Measurements from ENCODE around the gene RAB1B.

The RAB1B gene

GRCh38 chr11:66285250-66285947, 17.0 kb downstream of the RAB1B start:
- no peak for DNase-seq

- no peak for DNase-seq
These were observed 18.3 kb downstream of the RAB1B start for GRCh38 chr11:66286699-66287098.

GRCh38 chr11:66287211-66287888, 18.9 kb downstream of the RAB1B start:
- no peak for DNase-seq

DNA sequence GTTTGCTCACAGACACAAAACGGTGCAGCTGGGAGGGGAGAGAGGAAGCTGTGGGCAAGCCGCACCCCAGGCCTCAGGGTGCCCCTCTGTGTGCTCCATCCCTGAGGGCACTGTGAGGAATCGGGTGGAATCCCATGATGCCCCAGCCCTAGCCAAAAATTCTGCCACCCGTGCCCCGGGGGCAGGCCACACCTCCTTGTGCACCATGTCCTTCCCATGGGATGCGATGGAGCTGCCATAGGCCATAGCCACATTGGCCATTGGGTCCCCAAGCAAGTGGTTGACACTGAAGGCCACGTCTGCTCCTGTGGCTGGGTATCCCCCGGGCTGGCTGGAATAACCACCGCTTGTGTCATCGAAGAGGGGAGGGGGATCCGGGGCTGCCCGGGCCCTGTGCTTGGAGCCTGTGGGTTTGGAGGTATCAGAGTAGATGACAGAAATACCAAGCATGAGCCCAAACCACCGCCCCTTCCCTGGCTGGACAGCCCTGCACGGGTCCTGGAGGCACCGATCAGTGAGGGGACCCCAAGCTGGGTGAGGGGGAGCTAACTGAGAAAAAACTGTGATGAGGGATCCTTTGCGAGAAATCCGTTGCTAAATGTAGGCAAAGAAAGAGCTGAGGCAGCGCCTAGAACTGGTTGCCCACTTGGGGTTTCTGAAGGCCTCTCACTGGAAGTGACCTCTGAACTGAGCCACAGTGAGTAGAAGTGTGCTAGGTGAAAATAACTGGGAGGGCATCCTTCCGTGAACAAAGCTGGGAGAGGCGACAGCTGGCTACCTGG, 19.6 kb downstream of the RAB1B start:
- no peak for DNase-seq

GRCh38 chr11:66288671-66289547, 20.5 kb downstream of the RAB1B start, which contains the start of gene YIF1A:
YIF1A (minus strand) TSS chr11:66289143; CDS start chr11:66288985, 158 bp downstream.
- peak; percentile 97 for DNase-seq

DNA sequence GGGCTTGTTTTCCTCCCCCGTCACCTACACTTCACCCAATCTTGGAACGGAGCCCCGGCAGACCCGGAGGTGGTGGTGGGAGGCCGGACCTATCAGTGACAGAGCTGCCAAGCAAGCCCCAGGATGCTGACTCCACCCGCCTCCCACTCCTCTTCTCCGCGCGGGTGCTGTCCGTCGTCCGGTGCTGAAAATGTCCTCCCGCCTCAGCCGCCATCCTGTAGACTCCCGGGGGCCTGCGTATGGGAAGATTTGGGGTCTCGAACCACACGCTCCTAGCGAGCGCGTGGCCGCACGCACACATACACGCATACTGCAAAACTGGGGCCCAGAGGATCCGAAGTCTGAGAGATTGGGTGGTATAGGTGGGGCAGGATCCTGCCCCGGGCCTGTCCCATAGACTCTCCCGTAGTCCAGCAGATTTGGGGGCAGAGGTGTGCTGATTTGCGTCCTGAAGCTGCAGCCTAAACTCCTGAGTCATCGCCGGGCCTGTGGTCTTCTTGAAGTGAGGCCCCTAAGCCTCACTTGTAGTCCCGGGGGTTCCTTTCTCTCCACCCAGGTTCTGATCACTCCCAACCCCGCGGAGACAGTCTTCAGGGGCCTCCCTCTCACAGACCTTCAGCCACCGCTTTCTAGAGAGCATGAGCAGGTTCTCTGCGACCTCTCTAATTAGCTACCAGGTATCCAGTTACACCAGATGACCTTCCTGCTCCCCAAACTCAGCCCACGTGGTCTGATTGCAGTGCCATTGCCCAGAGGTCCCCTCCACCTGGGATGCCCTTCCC, 21.3 kb downstream of the RAB1B start:
- peak; percentile 90 for DNase-seq

DNA sequence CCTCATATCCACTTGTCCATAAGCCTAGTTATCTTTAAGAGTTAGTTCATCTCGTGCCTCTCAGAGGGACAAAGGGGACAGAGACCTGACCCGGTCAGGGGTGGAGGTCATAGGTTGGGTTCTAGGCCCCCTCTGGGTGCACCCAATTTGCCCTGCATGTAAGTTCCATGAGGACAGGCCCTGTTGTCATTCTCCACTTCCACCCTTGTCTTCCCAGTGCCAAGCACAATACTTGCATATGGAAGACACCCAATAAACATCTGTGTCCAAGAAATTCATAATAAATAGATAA, 21.8 kb downstream of the RAB1B start:
- DNase-seq: no peak

DNA sequence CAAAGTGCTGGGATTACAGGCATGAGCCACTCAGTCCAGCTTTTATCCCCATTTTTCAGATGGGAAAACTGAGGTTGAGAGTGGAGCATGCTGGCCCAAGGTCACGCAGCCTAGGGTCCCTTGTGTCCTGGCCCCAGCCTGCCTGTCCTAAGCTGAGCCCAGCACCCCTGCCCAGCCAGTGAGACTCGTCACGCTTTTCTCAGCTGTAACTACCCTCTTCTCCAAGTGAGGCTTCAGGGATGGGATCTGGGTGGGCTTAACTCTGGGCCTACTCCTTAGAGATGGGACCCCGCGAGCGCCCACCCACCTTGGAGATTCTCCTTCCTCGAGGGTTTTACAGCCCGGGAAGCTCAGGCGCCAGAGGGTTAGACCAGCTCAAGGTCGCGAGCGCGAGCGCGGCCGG, 22.9 kb downstream of the RAB1B start:
- no peak for DNase-seq

GRCh38 chr11:66291706-66292542, 23.5 kb downstream of the RAB1B start, which contains the start of gene TMEM151A:
TMEM151A (plus strand) TSS chr11:66291894; CDS start chr11:66292014, 120 bp downstream.
- DNase-seq: no peak

DNA sequence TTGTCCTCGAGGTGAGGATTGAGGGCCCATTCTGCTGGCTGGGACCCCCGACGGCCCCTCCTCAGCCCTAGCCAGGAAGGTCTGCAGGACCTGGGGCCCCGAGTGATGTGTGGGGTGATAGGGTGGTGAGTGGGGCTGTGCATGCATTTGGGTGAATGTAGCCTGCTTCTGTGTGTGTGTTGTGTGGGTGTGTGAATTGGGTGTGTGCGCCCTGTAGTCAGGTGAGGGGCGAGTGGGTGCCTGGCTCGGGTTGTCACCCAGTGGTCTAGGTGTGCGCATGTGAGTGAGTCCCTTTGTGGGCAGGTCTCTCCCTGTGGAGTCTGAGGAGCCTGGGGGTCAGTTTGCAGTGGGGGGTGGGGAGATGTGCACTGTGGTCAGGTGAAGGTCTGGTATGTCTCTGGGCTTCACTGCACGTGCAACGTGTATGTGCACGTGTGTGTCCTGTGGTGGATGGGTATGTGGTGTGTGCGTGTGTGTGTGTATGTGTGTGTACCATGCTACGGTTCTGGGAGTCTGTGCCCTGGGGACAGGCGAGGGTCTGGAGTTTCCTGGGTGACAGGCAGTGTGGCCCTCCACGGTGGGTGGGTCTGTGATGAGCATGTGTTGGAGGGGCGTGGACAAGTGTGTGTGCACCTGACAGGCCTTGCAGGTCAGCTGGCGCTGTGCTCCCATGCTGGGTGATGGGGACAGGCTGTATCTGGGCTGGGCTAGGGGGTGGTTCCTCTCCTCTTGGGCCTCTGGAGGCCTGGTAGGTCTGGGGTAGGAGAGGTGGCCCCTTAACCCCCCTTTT, 24.3 kb downstream of the RAB1B start:
- DNase-seq: no peak

DNA sequence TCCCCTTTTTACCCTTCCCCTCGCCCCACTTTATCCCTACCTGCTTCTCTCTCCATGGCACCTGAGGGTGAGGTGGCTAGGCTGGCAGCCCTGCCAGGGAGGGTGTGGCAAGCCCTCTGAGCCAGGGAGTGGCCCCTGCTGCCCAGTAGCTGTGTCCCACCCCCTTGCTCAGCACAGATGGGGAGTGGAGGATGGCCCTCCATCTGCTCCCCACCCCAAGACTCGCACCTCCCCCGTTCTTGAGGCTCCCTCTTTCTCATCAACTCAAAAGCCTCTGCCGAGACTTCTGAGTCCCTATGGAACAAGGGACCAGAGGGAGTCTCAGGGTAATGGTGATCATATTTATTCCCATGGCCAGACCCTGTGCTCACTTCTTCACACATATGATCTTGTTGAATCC, 24.9 kb downstream of the RAB1B start:
- no peak for DNase-seq

DNA sequence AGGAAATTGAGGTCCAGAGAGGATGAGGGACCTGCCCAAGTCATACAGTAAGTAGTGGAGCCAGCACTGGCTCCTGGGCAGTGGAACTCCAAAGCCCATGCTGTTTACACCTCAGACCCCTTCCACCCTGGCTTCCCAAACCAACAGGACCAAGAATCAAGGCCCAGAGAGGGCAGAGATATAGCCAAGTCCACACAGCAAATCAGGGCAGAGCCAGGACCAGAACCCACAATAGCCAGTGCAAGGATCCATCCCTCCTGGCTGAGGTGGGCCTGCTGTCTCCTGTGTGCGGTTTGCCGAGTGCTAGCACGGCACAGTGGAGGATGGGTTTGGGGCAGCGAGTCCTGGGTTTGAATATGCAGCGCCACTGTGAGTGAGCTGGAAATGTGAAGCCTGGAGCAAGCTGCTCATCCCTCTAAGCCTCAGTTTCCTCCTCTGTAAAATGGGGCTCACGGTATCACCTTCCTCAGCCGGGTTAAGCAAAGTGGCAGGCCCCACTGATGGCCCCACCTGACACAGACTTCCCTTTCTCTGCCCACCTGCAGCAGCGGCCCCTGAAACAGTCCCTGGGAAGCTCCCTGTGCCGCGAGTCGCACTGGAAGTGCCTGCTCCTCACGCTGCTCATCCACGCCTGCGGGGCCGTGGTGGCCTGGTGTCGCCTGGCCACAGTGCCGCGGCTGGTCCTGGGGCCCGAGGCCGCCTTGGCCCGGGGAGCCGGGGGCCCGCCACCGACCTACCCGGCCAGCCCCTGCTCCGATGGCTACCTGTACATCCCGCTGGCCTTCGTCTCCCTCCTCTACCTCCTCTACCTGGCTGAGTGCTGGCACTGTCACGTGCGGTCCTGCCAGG, 25.6 kb downstream of the RAB1B start:
- DNase-seq: no peak

- DNase-seq: no peak
These were observed 26.5 kb downstream of the RAB1B start for GRCh38 chr11:66294626-66295620.

DNA sequence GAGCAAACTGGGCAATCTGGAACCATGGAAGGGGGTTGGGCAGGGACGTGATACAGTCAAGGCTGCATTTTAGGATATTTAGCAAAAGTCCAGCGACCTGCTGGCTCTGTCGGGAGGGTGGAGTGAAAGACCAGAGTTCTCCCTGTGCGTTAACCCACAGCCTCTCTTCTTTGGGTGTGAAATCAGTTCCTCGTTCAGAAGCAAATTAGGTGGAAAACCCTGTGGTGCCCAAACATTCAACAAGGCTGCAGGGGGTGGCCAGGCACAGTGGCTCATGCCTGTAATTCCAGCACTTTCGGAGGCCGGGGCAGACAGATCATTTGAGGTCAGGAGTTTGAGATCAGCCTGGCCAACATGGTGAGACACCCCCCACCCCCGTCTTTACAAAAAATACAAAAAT, 29.2 kb downstream of the RAB1B start:
- no peak for DNase-seq

- no peak for DNase-seq
These were observed 30.7 kb downstream of the RAB1B start for GRCh38 chr11:66299186-66299585.

DNA sequence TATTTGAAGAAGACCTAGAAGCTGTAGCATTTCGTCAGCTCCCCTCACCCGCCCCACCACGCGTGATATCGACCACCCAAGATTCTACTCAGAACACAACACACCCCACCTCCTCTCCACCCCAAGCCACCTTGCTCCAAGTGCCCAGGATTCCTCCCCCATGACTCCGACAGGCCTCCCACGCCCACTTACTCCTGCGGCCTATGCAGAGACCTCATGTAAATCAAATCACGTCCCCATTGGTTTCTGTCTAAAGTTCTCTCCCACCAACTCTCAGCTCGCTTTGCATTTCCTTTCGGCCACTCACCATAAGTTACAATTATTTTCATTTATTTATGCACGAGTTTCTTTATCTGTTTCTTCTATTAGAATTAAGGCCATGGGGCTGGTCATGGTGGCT, 34.2 kb downstream of the RAB1B start:
- DNase-seq: no peak

- DNase-seq: no peak
These were observed 41.0 kb downstream of the RAB1B start for GRCh38 chr11:66309475-66309874.

DNA sequence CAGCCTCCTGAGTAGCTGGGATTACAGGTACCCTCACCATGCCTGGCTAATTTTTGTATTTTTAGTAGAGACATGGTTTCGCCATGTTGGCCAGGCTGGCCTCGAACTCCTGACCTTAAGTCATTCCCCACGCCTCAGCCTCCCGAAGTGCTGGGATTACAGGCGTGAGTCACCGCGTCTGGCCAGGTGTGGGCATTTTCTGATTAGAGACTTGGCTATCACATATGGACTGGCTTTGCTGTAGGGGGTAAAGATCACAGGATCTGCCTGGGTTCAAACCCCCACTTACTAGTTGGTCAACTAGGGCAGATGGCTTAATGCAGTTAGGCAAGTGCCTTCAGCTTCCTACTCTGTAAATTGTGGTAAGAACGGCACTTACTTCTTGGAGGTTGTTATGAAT, 41.9 kb downstream of the RAB1B start:
- no peak for DNase-seq

Measured in activated CD8-positive, alpha-beta memory T cell treated with anti-CD3 and anti-CD28 coated beads, Interleukin-2, amount 50 U/mL, for 48 hours (primary cell).